OCI-LY3 (cell line): ENCODE results near the gene WFIKKN2.

Experiments used
- H2AFZ ChIP-seq: fragments of 200-600, 300-600 bp; shearing (Covaris generic); 2 replicates; pipeline ENCODE4 v1.6.0; 2014; ENCODE audit warnings: antibody characterized with exemption, low read depth, low read length
- H3K27ac ChIP-seq: fragments of 200-600, 300-600 bp; sonication (generic); 2 replicates; pipeline ENCODE4 v1.5.1; 2014; ENCODE audit warnings: mild to moderate bottlenecking, low read length, moderate library complexity, mixed read lengths
- H3K27me3 ChIP-seq: fragments of 200-600, 300-600 bp; sonication (generic); 2 replicates; pipeline ENCODE4 v1.6.1; 2014; ENCODE audit warnings: low read depth, low read length, mixed read lengths
- H3K36me3 ChIP-seq: fragments of 200-600, 300-600 bp; sonication (generic); replicated peaks from 2 replicates; pipeline ENCODE3; 2014; ENCODE audit warnings: low read depth, low read length, mixed read lengths
- H3K4me1 ChIP-seq: fragments of 300-600, 200-600 bp; sonication (generic); 2 replicates; pipeline ENCODE4 v1.6.1; 2014; ENCODE audit warnings: low read length, mixed read lengths
- H3K4me2 ChIP-seq: fragments of 200-600, 300-600 bp; sonication (generic); 2 replicates; pipeline ENCODE4 v1.6.1; 2014; ENCODE audit warnings: low read length, mixed read lengths
- H3K4me3 ChIP-seq: fragments of 300-600, 200-600 bp; sonication (generic); 2 replicates; pipeline ENCODE4 v1.5.1; 2014; ENCODE audit warnings: antibody characterized with exemption, mild to moderate bottlenecking, low read length, moderate library complexity
- H3K79me2 ChIP-seq: fragments of 300-600, 200-600 bp; shearing (Covaris generic); 2 replicates; pipeline ENCODE4 v1.6.1; 2014; ENCODE audit warnings: mild to moderate bottlenecking, low read length, mixed read lengths
- H3K9ac ChIP-seq: fragments of 300-600, 200-600 bp; shearing (Covaris generic); 2 replicates; pipeline ENCODE4 v1.6.0; 2014; ENCODE audit warnings: mild to moderate bottlenecking, low read length, moderate library complexity
- H3K9me3 ChIP-seq: fragments of 200-600, 300-600 bp; shearing (Covaris generic); 2 replicates; pipeline ENCODE4 v1.6.1; 2014; ENCODE audit warnings: low read length, mixed read lengths; ENCODE audit not compliant: insufficient read depth
- H4K20me1 ChIP-seq: fragments of 200-600, 300-600 bp; sonication (generic); 2 replicates; pipeline ENCODE4 v1.6.1; 2016; ENCODE audit warnings: low read length, mixed read lengths; ENCODE audit not compliant: insufficient read depth
- EZH2phosphoT487 ChIP-seq: fragments of 200-600 bp; shearing (Covaris generic); IDR thresholded peaks from 2 replicates; pipeline ENCODE4 v1.6.1; 2018; ENCODE audit warnings: antibody characterized with exemption, mixed run types, low read depth
- TF ChIP-seq, protein P1 (sequence below): fragments of 200-600, 300-600 bp; sonication (generic); IDR thresholded peaks from 2 replicates; pipeline ENCODE4 v1.5.1; 2014; ENCODE audit warnings: antibody characterized with exemption, low read length, low read depth

The WFIKKN2 gene

DNA sequence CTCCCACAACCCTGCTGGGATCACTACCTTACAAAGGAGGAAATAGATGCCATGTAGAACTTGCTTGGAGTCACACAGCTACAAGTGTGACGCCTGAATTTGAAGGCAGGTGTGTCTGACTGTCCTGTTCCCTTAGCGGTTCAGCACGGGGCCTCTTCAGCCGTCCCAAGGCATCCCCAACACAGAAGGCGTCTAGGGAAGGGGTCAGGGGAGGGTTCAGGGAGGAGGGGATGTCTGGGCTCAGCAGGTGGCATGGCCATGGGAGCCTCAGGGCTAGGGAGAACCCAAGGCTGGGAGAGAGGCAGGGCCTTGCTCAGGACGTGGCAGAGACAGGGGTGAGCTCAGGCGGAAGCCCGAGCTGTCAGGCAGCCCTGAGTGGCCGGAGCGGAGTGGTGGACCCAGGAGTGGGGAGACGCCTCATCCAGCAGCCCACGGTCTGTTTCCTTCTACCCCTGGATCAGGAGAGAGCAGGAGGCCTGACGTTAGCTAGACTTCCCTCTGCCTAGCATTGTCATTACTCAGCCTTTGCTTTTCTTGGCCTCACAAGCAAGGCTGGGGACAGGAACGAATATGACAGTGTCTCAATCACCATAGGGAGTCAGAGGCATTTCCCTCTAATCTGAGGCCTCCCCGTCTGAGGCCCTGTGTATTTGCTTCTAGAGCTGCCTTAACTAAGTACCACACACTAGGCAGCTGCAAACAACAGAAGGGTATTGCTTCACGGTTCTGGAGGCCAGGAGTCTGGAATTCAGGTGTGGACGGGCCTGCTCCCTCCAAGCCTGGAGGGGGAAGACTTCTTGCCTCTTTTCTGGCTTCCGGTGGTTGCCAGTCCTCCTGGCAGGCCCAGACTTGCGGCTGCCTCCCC, 36.7 kb upstream of the WFIKKN2 start:
- Histone ChIP-seq H3K79me2 (no peaks in the 10 kb centered on the region), H3K27ac (no peak overlapping the region), H3K4me1 (no peaks in the 10 kb centered on the region), H3K9me3 (no peaks in the 10 kb centered on the region), H3K4me3 (no peak overlapping the region), H2AFZ (no peak overlapping the region), H3K36me3 (no peaks in the 10 kb centered on the region), H4K20me1 (no peaks in the 10 kb centered on the region), H3K4me2 (no peak overlapping the region), H3K9ac (no peak overlapping the region), H3K27me3 (no peaks in the 10 kb centered on the region)
- TF ChIP-seq, protein P1, sequence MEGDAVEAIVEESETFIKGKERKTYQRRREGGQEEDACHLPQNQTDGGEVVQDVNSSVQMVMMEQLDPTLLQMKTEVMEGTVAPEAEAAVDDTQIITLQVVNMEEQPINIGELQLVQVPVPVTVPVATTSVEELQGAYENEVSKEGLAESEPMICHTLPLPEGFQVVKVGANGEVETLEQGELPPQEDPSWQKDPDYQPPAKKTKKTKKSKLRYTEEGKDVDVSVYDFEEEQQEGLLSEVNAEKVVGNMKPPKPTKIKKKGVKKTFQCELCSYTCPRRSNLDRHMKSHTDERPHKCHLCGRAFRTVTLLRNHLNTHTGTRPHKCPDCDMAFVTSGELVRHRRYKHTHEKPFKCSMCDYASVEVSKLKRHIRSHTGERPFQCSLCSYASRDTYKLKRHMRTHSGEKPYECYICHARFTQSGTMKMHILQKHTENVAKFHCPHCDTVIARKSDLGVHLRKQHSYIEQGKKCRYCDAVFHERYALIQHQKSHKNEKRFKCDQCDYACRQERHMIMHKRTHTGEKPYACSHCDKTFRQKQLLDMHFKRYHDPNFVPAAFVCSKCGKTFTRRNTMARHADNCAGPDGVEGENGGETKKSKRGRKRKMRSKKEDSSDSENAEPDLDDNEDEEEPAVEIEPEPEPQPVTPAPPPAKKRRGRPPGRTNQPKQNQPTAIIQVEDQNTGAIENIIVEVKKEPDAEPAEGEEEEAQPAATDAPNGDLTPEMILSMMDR: no peak
- no peak for TF ChIP-seq EZH2phosphoT487

DNA sequence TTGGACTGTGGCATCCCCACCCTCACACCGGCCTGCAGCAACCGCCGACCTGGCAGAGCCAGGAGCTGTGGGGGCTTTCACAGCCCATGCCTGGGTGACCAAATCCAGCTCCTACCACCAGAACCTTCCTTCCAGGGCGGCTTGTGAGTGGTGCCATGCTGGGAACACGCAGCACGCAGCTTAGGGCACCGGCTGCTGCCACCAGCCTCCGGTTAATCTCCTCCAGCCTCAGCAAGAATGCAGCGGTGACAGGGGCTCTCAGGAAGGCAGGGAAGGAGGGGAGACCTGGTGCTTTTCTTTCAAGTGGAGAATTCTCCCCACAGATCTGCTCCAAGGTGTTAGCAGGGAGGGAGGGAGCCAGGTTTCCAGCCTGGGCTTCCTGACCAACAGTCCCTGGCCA, 35.8 kb upstream of the WFIKKN2 start:
- no peaks in the 10 kb centered on the region for H3K27me3 ChIP-seq
- TF ChIP-seq EZH2phosphoT487: no peak
- no peak overlapping the region for H3K4me2 ChIP-seq
- no peak overlapping the region for H3K9ac ChIP-seq
- H4K20me1 ChIP-seq: no peaks in the 10 kb centered on the region
- H3K4me3 ChIP-seq: no peak overlapping the region
- no peaks in the 10 kb centered on the region for H3K4me1 ChIP-seq
- no peaks in the 10 kb centered on the region for H3K9me3 ChIP-seq
- no peaks in the 10 kb centered on the region for H3K36me3 ChIP-seq
- H3K27ac ChIP-seq: no peak overlapping the region
- no peak overlapping the region for H2AFZ ChIP-seq
- H3K79me2 ChIP-seq: no peaks in the 10 kb centered on the region

DNA sequence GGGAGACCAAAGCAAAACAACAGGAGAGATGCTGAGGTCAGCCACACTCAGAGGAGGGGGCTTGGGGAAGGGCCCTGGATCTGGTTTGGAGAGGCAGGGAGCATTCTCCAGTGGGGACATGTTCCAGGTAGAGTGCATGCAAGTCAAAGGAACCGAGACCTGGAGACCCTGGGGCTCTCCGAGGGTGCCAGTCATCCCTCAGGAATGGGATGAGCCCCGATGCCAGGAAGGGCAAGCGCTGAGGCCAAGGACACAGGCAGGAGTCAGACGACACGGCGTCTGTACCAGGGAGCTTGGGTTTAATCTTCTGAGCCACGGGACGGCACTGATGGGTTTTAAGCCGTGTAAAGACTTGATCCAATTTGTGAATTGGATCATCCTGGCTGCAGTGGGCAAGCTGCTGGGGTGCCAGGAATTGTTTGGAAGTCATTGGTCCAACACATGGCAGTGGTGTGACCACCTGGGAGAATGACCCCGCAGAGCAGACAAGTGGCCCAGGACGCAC, 35.1 kb upstream of the WFIKKN2 start:
- Histone ChIP-seq H2AFZ (no peak overlapping the region), H3K36me3 (no peaks in the 10 kb centered on the region), H3K79me2 (no peaks in the 10 kb centered on the region), H3K9ac (no peak overlapping the region), H3K9me3 (no peaks in the 10 kb centered on the region), H3K4me3 (no peak overlapping the region), H4K20me1 (no peaks in the 10 kb centered on the region), H3K4me2 (no peak overlapping the region), H3K4me1 (no peaks in the 10 kb centered on the region), H3K27me3 (no peaks in the 10 kb centered on the region), H3K27ac (no peak overlapping the region)
- no peak for TF ChIP-seq EZH2phosphoT487
- TF ChIP-seq, protein P1: no peak

DNA sequence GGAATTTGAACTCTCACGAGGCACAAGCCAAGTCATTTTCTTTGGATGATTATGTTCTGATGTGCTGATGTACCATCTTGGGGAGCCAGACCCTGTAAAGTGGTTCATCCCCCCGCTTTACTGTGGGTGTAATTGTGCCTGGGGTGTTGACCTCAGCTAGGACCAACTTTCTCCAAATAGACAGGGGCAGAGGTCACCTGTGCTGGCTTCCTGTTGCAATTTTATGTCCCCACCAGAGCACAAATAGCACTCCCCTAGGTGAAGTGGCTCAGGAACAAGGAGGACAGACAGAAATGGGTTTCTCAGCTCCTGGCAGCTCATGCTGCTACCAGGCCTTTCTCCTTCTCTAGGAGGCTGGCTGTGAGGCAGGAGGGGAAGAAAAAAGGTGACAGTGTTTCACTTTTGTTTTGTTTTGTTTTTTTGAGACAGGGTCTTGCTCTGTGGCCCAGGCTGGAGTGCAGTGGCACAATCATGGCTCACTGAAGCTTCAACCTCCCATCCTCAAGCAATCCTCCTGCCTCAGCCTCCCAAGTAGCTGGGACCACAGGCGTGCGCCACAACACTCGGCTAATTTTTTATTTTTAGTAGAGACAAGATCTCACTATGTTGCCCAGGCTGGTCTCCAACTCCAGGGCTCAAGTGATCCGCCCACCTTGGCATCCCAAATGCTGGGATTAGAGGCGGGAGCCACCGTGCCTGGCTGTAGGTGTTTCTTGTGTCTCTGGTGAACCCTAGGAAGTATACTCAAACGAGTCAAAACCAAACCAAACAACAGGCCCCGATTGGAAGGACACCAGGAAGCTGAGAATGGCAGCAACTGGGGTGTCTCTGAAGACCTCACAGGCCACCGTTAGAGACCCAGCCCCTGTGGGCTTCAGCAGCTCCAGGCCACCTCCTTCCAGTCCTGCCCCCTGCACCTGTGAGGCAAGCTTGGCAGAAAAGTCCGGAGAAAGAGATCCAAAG, 32.5 kb upstream of the WFIKKN2 start:
- H3K79me2 ChIP-seq: no peaks in the 10 kb centered on the region
- no peak overlapping the region for H3K9ac ChIP-seq
- TF ChIP-seq, protein P1: no peak
- H3K4me3 ChIP-seq: no peak overlapping the region
- H3K27ac ChIP-seq: no peak overlapping the region
- H4K20me1 ChIP-seq: no peaks in the 10 kb centered on the region
- no peak overlapping the region for H2AFZ ChIP-seq
- no peaks in the 10 kb centered on the region for H3K27me3 ChIP-seq
- H3K36me3 ChIP-seq: no peaks in the 10 kb centered on the region
- no peaks in the 10 kb centered on the region for H3K9me3 ChIP-seq
- no peaks in the 10 kb centered on the region for H3K4me1 ChIP-seq
- no peak overlapping the region for H3K4me2 ChIP-seq
